H1 (cell line): ENCODE results near the gene CDCA5. TPM values are rescaled to one million over a fixed set of nuclear protein-coding genes. Genes with fewer than 3 reads are reported as not detected.

ENCODE experiments used
- CTCF ChIA-PET: fragments of 300-600 bp; sonication (Branson Sonifier 250); formaldehyde crosslinking; loops from one replicate; lab custom pipeline; 2021; ENCODE audit not compliant: partially characterized antibody; lab: Charles Lee
- POLR2A ChIA-PET: fragments of 300-600 bp; sonication (Branson Sonifier 250); formaldehyde crosslinking; loops from one replicate; lab custom pipeline; 2021; ENCODE audit warnings: inconsistent platforms; ENCODE audit not compliant: partially characterized antibody; lab: Charles Lee
- DNase-seq, 2 experiments: peaks; one replicate each; pipeline versions ENCODE4 v3.0.0 to v3.0.0-alpha.2; 2010 to 2022; ENCODE audit warnings: low spot score in 2 of 2, low read depth in 1 of 2, mixed read lengths in 1 of 2
- FAIRE-seq: peaks from 2 replicates; lab custom pipeline; 2011; peaks lifted over from hg19 to GRCh38; lab: Jason Lieb, UNC
- H2AFZ ChIP-seq: 2 replicates; pipeline ENCODE4 v1.8.1; 2012; ENCODE audit warnings: low read length, inconsistent platforms
- H2AK5ac ChIP-seq: 2 replicates; pipeline ENCODE4 v1.6.1; 2013; ENCODE audit warnings: low read depth, low read length
- H2BK120ac ChIP-seq: replicated peaks from 2 replicates; pipeline ENCODE3; 2013; ENCODE audit warnings: low read depth, low read length, inconsistent platforms
- H2BK12ac ChIP-seq: 2 replicates; pipeline ENCODE4 v1.6.1; 2013; ENCODE audit warnings: low read depth, low read length
- H2BK15ac ChIP-seq: 2 replicates; pipeline ENCODE4 v1.6.1; 2013; ENCODE audit warnings: low read length
- H2BK20ac ChIP-seq: 2 replicates; pipeline ENCODE4 v1.6.1; 2013; ENCODE audit warnings: low read length
- H2BK5ac ChIP-seq: 2 replicates; pipeline ENCODE4 v1.6.1; 2013; ENCODE audit warnings: low read depth, low read length
- H3K14ac ChIP-seq: 2 replicates; pipeline ENCODE4 v1.6.1; 2013; ENCODE audit warnings: inconsistent platforms; ENCODE audit not compliant: insufficient read length
- H3K18ac ChIP-seq: 2 replicates; pipeline ENCODE4 v1.6.1; 2013; ENCODE audit warnings: low read length; ENCODE audit errors: extremely low read depth
- H3K23ac ChIP-seq: 2 replicates; pipeline ENCODE4 v1.6.1; 2013; ENCODE audit warnings: inconsistent platforms; ENCODE audit not compliant: insufficient read length
- H3K23me2 ChIP-seq: 2 replicates; pipeline ENCODE4 v1.6.1; 2013; ENCODE audit warnings: low read depth, low read length
- H3K27ac ChIP-seq: 2 replicates; pipeline ENCODE4 v1.6.1; 2011; ENCODE audit warnings: low read depth, low read length, inconsistent platforms
- H3K27me3 ChIP-seq, 4 experiments: replicated peaks in 1 of 4; 1 replicate in 1 of 4; 2 replicates in 3 of 4; pipeline versions ENCODE4 v1.6.1 to v1.8.1; 2011 to 2013; ENCODE audit warnings: low read length in 3 of 4, mild to moderate bottlenecking in 3 of 4, inconsistent platforms in 2 of 4, mixed read lengths in 2 of 4, moderate library complexity in 1 of 4; ENCODE audit not compliant: control insufficient read depth in 3 of 4, insufficient read depth in 3 of 4; ENCODE audit errors: extremely low read depth in 1 of 4
- H3K36me3 ChIP-seq, 4 experiments: 2 replicates each; pipeline versions ENCODE4 v1.6.1 to v1.8.1; 2011 to 2013; ENCODE audit warnings: mild to moderate bottlenecking in 4 of 4, low read length in 3 of 4, moderate library complexity in 2 of 4, control low read depth in 1 of 4, inconsistent platforms in 1 of 4; ENCODE audit not compliant: insufficient read depth in 4 of 4, control insufficient read depth in 2 of 4
- H3K4ac ChIP-seq: replicated peaks from 2 replicates; pipeline ENCODE3; 2013; ENCODE audit warnings: low read length, low read depth, mixed read lengths, inconsistent platforms; ENCODE audit not compliant: insufficient read length
- H3K4me1 ChIP-seq, 4 experiments: replicated peaks in 1 of 4; 1 replicate in 1 of 4; 2 replicates in 3 of 4; pipeline versions ENCODE4 v1.6.1 to v1.8.1; 2011 to 2013; ENCODE audit warnings: low read length in 3 of 4, inconsistent platforms in 2 of 4, mixed read lengths in 1 of 4; ENCODE audit not compliant: insufficient read depth in 4 of 4, control insufficient read depth in 3 of 4
- H3K4me2 ChIP-seq, 2 experiments: 2 replicates each; pipeline versions ENCODE4 v1.6.1 to v1.8.1; 2011 to 2013; ENCODE audit warnings: low read depth in 2 of 2, low read length in 2 of 2, control low read depth in 1 of 2, inconsistent platforms in 1 of 2, mild to moderate bottlenecking in 1 of 2; ENCODE audit not compliant: insufficient read depth in 1 of 2
- H3K4me3 ChIP-seq, 4 experiments: fragments of 200-600, 300-600 bp in 1 of 4; sonication (generic), shearing (Covaris generic), sonication (Bioruptor Twin) in 1 of 4; 2 replicates each; pipeline versions ENCODE4 v1.5.1 to v1.8.1; 2011 to 2016; ENCODE audit warnings: low read length in 4 of 4, low read depth in 3 of 4, control low read depth in 2 of 4, inconsistent platforms in 2 of 4, mild to moderate bottlenecking in 2 of 4, mixed read lengths in 1 of 4, moderate library complexity in 1 of 4; ENCODE audit not compliant: insufficient read depth in 2 of 4; ENCODE audit errors: extremely low read depth in 1 of 4
- H3K56ac ChIP-seq: replicated peaks from 2 replicates; pipeline ENCODE3; 2013; ENCODE audit warnings: low read depth, mild to moderate bottlenecking, mixed read lengths, low read length, inconsistent platforms; ENCODE audit not compliant: insufficient read length
- H3K79me1 ChIP-seq: 2 replicates; pipeline ENCODE4 v1.6.1; 2013; ENCODE audit warnings: low read depth, low read length, control low read depth
- H3K79me2 ChIP-seq, 2 experiments: 2 replicates each; pipeline versions ENCODE4 v1.6.1 to v1.8.1; 2012 to 2013; ENCODE audit warnings: low read length in 2 of 2, mild to moderate bottlenecking in 2 of 2, inconsistent platforms in 1 of 2; ENCODE audit not compliant: insufficient read depth in 2 of 2, control insufficient read depth in 1 of 2
- H3K9ac ChIP-seq, 4 experiments: replicated peaks in 1 of 4; 1 replicate in 1 of 4; 2 replicates in 3 of 4; pipeline versions ENCODE4 v1.6.1 to v1.8.1; 2011 to 2013; ENCODE audit warnings: low read depth in 3 of 4, low read length in 3 of 4, control low read depth in 2 of 4, mild to moderate bottlenecking in 2 of 4, moderate library complexity in 2 of 4, inconsistent platforms in 1 of 4; ENCODE audit errors: extremely low read depth in 1 of 4
- H3K9me3 ChIP-seq, 2 experiments: 2 replicates each; pipeline versions ENCODE4 v1.6.1 to v1.8.1; 2012 to 2013; ENCODE audit warnings: mild to moderate bottlenecking in 2 of 2, moderate library complexity in 2 of 2, control low read depth in 1 of 2, inconsistent platforms in 1 of 2, low read depth in 1 of 2, low read length in 1 of 2, mixed read lengths in 1 of 2; ENCODE audit not compliant: insufficient read depth in 2 of 2
- H4K20me1 ChIP-seq, 2 experiments: replicated peaks in 1 of 2; 2 replicates each; pipeline versions ENCODE3 to v1.8.1; 2011 to 2013; ENCODE audit warnings: inconsistent platforms in 2 of 2, low read length in 2 of 2, mild to moderate bottlenecking in 1 of 2; ENCODE audit not compliant: insufficient read depth in 2 of 2, control insufficient read depth in 1 of 2
- H4K5ac ChIP-seq: 2 replicates; pipeline ENCODE4 v1.6.1; 2013; ENCODE audit warnings: low read length, low read depth, mixed read lengths, inconsistent platforms; ENCODE audit not compliant: insufficient read length
- H4K8ac ChIP-seq: 2 replicates; pipeline ENCODE4 v1.8.0; 2013; ENCODE audit warnings: mild to moderate bottlenecking, moderate library complexity, low read length, inconsistent platforms; ENCODE audit not compliant: insufficient read depth; ENCODE audit errors: extremely low read depth
- H4K91ac ChIP-seq: replicated peaks from 2 replicates; pipeline ENCODE3; 2013; ENCODE audit warnings: low read length, mixed read lengths, inconsistent platforms; ENCODE audit not compliant: insufficient read length
- ASH2L ChIP-seq: fragments of 200-600, 300-600 bp; sonication (generic); IDR thresholded peaks from one replicate; pipeline ENCODE4 v1.7.1; 2017; ENCODE audit warnings: low read length
- BRCA1 ChIP-seq: IDR thresholded peaks from 2 replicates; pipeline ENCODE4 v1.6.1; 2012; ENCODE audit warnings: low read depth, low read length, improper control_type of control experiment
- NRF1 ChIP-seq: IDR thresholded peaks from 2 replicates; pipeline ENCODE4 v1.6.1; 2011; ENCODE audit warnings: mild to moderate bottlenecking, low read depth, low read length, improper control_type of control experiment
- RNF2 ChIP-seq: fragments of 200-900, 300-1000 bp; sonication (generic); IDR thresholded peaks from 2 replicates; pipeline ENCODE4 v1.7.1; 2016; ENCODE audit warnings: borderline replicate concordance, low read depth, mild to moderate bottlenecking, antibody characterized with exemption, low read length; ENCODE audit not compliant: poor library complexity, severe bottlenecking; ENCODE audit errors: missing control alignments
- TBP ChIP-seq: IDR thresholded peaks from 2 replicates; pipeline ENCODE4 v1.6.1; 2011; ENCODE audit warnings: low read depth, low read length, improper control_type of control experiment
- ZNF274 ChIP-seq: IDR thresholded peaks from 2 replicates; pipeline ENCODE4 v1.7.0; 2012; ENCODE audit warnings: low read length, borderline replicate concordance; ENCODE audit errors: extremely low read depth
- WGBS, 2 experiments: shearing (Covaris generic) in 1 of 2; methylation state at CpG; one replicate each; pipeline versions ENCODE4 v1.1.6 to v1.1.7; 2013 to 2015; ENCODE audit warnings: low lambda C conversion rate in 2 of 2, mixed read lengths in 2 of 2, inconsistent platforms in 1 of 2, low coverage in 1 of 2, missing lambda C conversion rate in 1 of 2; ENCODE audit not compliant: insufficient replicate concordance in 2 of 2, insufficient coverage in 1 of 2, insufficient read length in 1 of 2; ENCODE audit errors: extremely low coverage in 1 of 2, missing lambda C conversion rate in 1 of 2; 5-methylcytosine and 5-hydroxymethylcytosine counted together
- polyA plus RNA-seq, 7 experiments: library from polyadenylated mRNA; depleted of rRNA in 3 of 7; stranded (reverse) in 5 of 7; unstranded in 2 of 7; fragments of >200 nt in 5 of 7; fragments of 200-250 nt in 2 of 7; gene quantifications; 1 replicate in 5 of 7; 2 replicates in 1 of 7; 4 replicates in 1 of 7; pipeline versions ENCODE4 v1.2.1 to v1.2.3, GENCODE V29; 2011 to 2013; ENCODE audit warnings: missing spikeins in 2 of 7, mixed read lengths in 2 of 7
- total RNA-seq: library from RNA; stranded (reverse); fragmentation: NEBNext Ultra II Directional; extraction: Animal tissue kit (Norgen Biotek cat#: 25700); gene quantifications from 2 replicates; pipeline ENCODE4 v1.2.1, GENCODE V29; 2021

The CDCA5 gene
- total and polyA plus RNA-seq, 2 of the 8 experiments (the other 6 are each of a cell fraction or from before 2014, with no cell fraction given) = 39.2 to 87.0 TPM

DNA sequence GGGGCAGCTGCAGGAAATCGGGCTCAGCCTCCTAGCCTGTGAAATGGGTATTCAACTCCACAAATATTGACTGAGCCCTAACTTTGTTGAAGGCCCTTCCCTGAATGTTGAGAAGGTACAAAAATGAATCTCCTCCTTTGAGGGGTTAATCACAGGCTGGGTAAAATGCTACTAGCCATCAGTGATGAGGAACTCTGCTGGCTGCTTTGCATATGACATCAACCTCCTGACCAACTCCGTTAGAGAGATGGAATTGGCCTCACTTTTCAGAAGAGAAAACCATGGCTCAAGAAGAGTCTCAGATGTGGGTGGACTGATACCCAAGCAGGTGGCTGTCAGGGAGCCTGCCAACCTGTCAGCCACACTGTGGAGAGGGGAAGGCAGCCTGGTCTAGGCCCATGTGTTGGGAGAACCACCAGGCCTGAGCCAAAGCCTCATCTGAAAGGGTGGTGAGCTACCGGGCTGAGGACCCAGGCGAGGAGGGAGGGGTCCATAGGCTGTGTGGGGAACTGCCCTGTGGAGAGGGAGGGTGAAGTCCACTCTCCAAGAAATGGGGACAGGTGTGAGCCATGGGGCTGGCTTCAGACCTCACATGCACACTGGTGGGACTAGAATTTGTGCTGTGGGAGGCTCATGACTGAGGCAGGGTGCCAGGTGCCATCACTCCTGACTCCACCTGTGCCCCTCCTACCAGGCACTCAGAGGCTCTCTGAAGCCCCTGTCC, 11.8 kb downstream of the CDCA5 start:
- H3K27me3 ChIP-seq = no peaks in the 10 kb centered on the region
- H2BK5ac ChIP-seq = no peak overlapping the region
- peaks cover 0 to 3% of the 10 kb centered on the region in 2 experiments for H4K20me1 ChIP-seq
- no peak overlapping the region for H2BK120ac ChIP-seq
- no peak overlapping the region for H3K56ac ChIP-seq
- peaks cover 2 to 9% (median 6%) of the 10 kb centered on the region in 4 experiments for H3K4me1 ChIP-seq
- H2BK15ac ChIP-seq = no peak overlapping the region
- H3K4ac ChIP-seq = no peak overlapping the region
- no peak overlapping the region for H3K27ac ChIP-seq
- no peak overlapping the region for H2AK5ac ChIP-seq
- H2AFZ ChIP-seq = no peak overlapping the region
- H3K23me2 ChIP-seq = no peaks in the 10 kb centered on the region
- no peak for FAIRE-seq
- ChIA-PET CTCF (interaction anchor here (0.5 to 1.5 kb wide), 4 partner anchors 10 to 367 kb away, joined by 3 to 9 read pairs (median 4); partner anchors contain the start of gene ARL2), POLR2A (interaction anchor here (0.6 to 21.6 kb wide), 7 partner anchors 8 to 429 kb away, joined by 3 to 230 read pairs (median 3); partner anchors contain the start of genes CDCA5, VPS51 and ZFPL1)
- 0 out of 4 replicates have a peak, but pooled peaks cover 0 to under 1% of the 10 kb centered on the region in 2 experiments for H3K79me2 ChIP-seq
- H4K91ac ChIP-seq = no peak overlapping the region
- no peak for DNase-seq
- WGBS, 2 experiments = 85% methylated on average over 4 of the region's 4 CpGs; no CpG with 5 or more reads in 1 of the 2 experiments
- no peak overlapping the region for H2BK20ac ChIP-seq
- no peak overlapping the region for H3K9ac ChIP-seq
- H3K36me3 ChIP-seq = peaks cover 0 to 8% (median 6%) of the 10 kb centered on the region in 4 experiments; a peak in 5 of 8 replicates
- peaks cover 3% of the 10 kb centered on the region; the same call in 1 of the 2 replicates for H3K79me1 ChIP-seq
- H3K4me3 ChIP-seq = no peak overlapping the region
- no peak overlapping the region for H3K23ac ChIP-seq
- no peaks in the 10 kb centered on the region for H3K9me3 ChIP-seq
- no peak overlapping the region for H3K14ac ChIP-seq
- no peak for TF ChIP-seq TBP
- TF ChIP-seq BRCA1 = no peak
- no peak for TF ChIP-seq ZNF274
- TF ChIP-seq RNF2 = no peak
- TF ChIP-seq ASH2L = no peak
- TF ChIP-seq NRF1 = no peak
- H3K4me2 ChIP-seq = no peak overlapping the region
- no peak overlapping the region; the same call in 1 of the 2 replicates for H2BK12ac ChIP-seq
- no peak overlapping the region for H4K5ac ChIP-seq
- H4K8ac ChIP-seq = peak overlapping the region; percentile 40; the same call in 1 of the 2 replicates
- H3K18ac ChIP-seq = no peak overlapping the region
